Ishikawa (cell line): ENCODE results near the gene CPE.

Source experiments
- CEBPB ChIP-seq: IDR thresholded peaks from 2 replicates; pipeline ENCODE4 v1.6.1; 2012
- CREB1 ChIP-seq: IDR thresholded peaks from 2 replicates; pipeline ENCODE4 v1.6.1; 2012; ENCODE audit warnings: low read depth
- EGR1 ChIP-seq: IDR thresholded peaks from 2 replicates; pipeline ENCODE4 v1.6.1; 2012
- EP300 ChIP-seq: IDR thresholded peaks from 2 replicates; pipeline ENCODE4 v1.6.1; 2012; ENCODE audit warnings: borderline replicate concordance
- FOXM1 ChIP-seq: IDR thresholded peaks from 2 replicates; pipeline ENCODE4 v1.6.1; 2012; ENCODE audit warnings: low read depth, borderline replicate concordance
- MAX ChIP-seq: IDR thresholded peaks from 2 replicates; pipeline ENCODE4 v1.6.1; 2012
- NFIC ChIP-seq: IDR thresholded peaks from 2 replicates; pipeline ENCODE4 v1.6.1; 2012
- RAD21 ChIP-seq: IDR thresholded peaks from 2 replicates; pipeline ENCODE4 v1.6.1; 2012; ENCODE audit warnings: low read depth
- REST ChIP-seq: IDR thresholded peaks from 2 replicates; pipeline ENCODE4 v1.6.1; 2012; ENCODE audit warnings: low read depth, mild to moderate bottlenecking
- TAF1 ChIP-seq: IDR thresholded peaks from 2 replicates; pipeline ENCODE4 v1.6.1; 2012; ENCODE audit warnings: low read depth, mild to moderate bottlenecking
- TCF12 ChIP-seq: IDR thresholded peaks from 2 replicates; pipeline ENCODE4 v1.6.1; 2012; ENCODE audit warnings: low read depth
- TEAD4 ChIP-seq: IDR thresholded peaks from 2 replicates; pipeline ENCODE4 v1.6.1; 2012
- USF1 ChIP-seq: IDR thresholded peaks from 2 replicates; pipeline ENCODE4 v1.6.1; 2012
- YY1 ChIP-seq: IDR thresholded peaks from 2 replicates; pipeline ENCODE4 v1.6.1; 2012; ENCODE audit warnings: low read depth
- ZBTB7A ChIP-seq: IDR thresholded peaks from 2 replicates; pipeline ENCODE4 v1.6.1; 2012; ENCODE audit warnings: low read depth

The CPE gene

GRCh38 chr4:165458471-165458870 is 79.7 kb downstream of the CPE start:
- TF ChIP-seq ZBTB7A: no peak
- TF ChIP-seq NFIC: no peak
- no peak for TF ChIP-seq TAF1
- TF ChIP-seq YY1: no peak
- TF ChIP-seq EP300: no peak
- TF ChIP-seq EGR1: no peak
- no peak for TF ChIP-seq FOXM1
- TF ChIP-seq REST: no peak
- TF ChIP-seq RAD21: no peak
- TF ChIP-seq TEAD4: no peak
- TF ChIP-seq CEBPB: no peak

- TF ChIP-seq YY1 (no peak), USF1 (no peak), EGR1 (no peak), EP300 (no peak), TAF1 (no peak)
Measured at GRCh38 chr4:165461159-165461821, 82.5 kb downstream of the CPE start.

GRCh38 chr4:165462009-165462408 is 83.2 kb downstream of the CPE start:
- TF ChIP-seq RAD21 (peak; percentile 16; the same call in 1 of the 2 replicates), ZBTB7A (no peak)

- no peak for TF ChIP-seq TEAD4
- TF ChIP-seq ZBTB7A: no peak
- TF ChIP-seq REST: no peak
Measured at GRCh38 chr4:165464376-165464775, 85.6 kb downstream of the CPE start.

- no peak for TF ChIP-seq ZBTB7A
- peak; percentile 97 for TF ChIP-seq RAD21
Measured at GRCh38 chr4:165464813-165465381, 86.1 kb downstream of the CPE start.

GRCh38 chr4:165470009-165470408 is 91.2 kb downstream of the CPE start:
- TF ChIP-seq USF1 (no peak), CREB1 (no peak), REST (no peak), TEAD4 (no peak), NFIC (no peak), TCF12 (no peak), MAX (no peak), ZBTB7A (no peak), TAF1 (no peak), EGR1 (no peak), CEBPB (no peak), EP300 (no peak), FOXM1 (no peak), RAD21 (no peak), YY1 (no peak)
